K562 (cell line): ENCODE data around the gene LDB2. TPM values are rescaled to one million over a fixed set of nuclear protein-coding genes. Genes with fewer than 3 reads are reported as not detected.

ENCODE experiments used
- CTBP1 ChIP-seq: fragments of 450-650 bp; IDR thresholded peaks from 2 replicates; pipeline ENCODE4 v1.6.1; 2016; ENCODE audit warnings: borderline replicate concordance
- TFE3 ChIP-seq: fragments of 450-650 bp; formaldehyde crosslinking; IDR thresholded peaks from 2 replicates; pipeline ENCODE4 v1.4.0; 2020; ENCODE audit warnings: mild to moderate bottlenecking, mixed read lengths
- polyA plus RNA-seq, 8 experiments: library from polyadenylated mRNA; depleted of rRNA in 4 of 8; stranded (reverse) in 5 of 8; unstranded in 3 of 8; fragments of >200 nt; fragmentation: Nextera tagmentation in 2 of 8; fragmentation: Illumina TruSeq in 1 of 8; extraction: Ambion mirVana in 2 of 8; extraction: Trizol in 1 of 8; gene quantifications; 2 replicates each; pipeline versions ENCODE4 v1.2.1 to v1.2.3, GENCODE V29; 2011 to 2014; ENCODE audit warnings: inconsistent platforms in 1 of 8, missing spikeins in 1 of 8
- total RNA-seq, 7 experiments: library from RNA; depleted of rRNA in 6 of 7; stranded (reverse); fragments of >200 nt in 6 of 7; fragmentation: Illumina TruSeq in 2 of 7; extraction: Trizol in 2 of 7; gene quantifications; 2 replicates each; pipeline versions ENCODE4 v1.2.1 to v1.2.3, GENCODE V29; 2011 to 2021; ENCODE audit warnings: low replicate concordance in 1 of 7
- TF ChIP-seq, protein P1 (sequence below), 2 experiments: fragments of 450-650 bp; IDR thresholded peaks; 2 replicates each; pipeline ENCODE4 v1.6.1; 2016; ENCODE audit warnings: mild to moderate bottlenecking in 2 of 2, borderline replicate concordance in 1 of 2, low read depth in 1 of 2, moderate library complexity in 1 of 2
- TF ChIP-seq, protein P2 (sequence below): fragments of 450-650 bp; IDR thresholded peaks from 2 replicates; pipeline ENCODE4 v1.6.1; 2016; ENCODE audit warnings: mild to moderate bottlenecking, moderate library complexity
- TF ChIP-seq, protein P3 (sequence below): fragments of 250-450 bp; sonication (Bioruptor Pico); IDR thresholded peaks from 2 replicates; pipeline ENCODE4 v1.8.0; 2021; ENCODE audit warnings: moderate library complexity, mild to moderate bottlenecking, inconsistent platforms

The LDB2 gene
- total and polyA plus RNA-seq, 9 of the 15 experiments (the other 6 are each of a cell fraction or from before 2014, with no cell fraction given) = 0.10 to 0.20 TPM; not detected in 7

DNA sequence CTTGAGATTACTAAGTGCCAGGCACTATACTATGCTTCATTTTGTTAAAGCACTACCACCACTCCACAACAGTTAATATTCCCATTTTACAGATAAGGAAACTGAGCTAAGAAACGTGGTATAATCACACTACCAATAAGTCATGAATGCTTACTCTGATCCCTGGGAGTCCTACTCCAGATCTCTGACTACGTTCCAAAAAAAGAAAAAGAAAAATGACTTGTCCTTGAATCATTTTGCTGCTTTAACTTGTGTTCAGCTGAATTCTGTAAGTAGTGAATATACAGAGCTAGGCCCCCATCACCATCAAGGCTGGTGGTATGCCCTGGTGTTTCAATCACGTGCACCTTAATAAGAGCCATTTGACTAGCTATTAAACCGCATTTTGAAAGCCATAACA, 39.4 kb downstream of the LDB2 start (continued):
- TF ChIP-seq, protein P1, sequence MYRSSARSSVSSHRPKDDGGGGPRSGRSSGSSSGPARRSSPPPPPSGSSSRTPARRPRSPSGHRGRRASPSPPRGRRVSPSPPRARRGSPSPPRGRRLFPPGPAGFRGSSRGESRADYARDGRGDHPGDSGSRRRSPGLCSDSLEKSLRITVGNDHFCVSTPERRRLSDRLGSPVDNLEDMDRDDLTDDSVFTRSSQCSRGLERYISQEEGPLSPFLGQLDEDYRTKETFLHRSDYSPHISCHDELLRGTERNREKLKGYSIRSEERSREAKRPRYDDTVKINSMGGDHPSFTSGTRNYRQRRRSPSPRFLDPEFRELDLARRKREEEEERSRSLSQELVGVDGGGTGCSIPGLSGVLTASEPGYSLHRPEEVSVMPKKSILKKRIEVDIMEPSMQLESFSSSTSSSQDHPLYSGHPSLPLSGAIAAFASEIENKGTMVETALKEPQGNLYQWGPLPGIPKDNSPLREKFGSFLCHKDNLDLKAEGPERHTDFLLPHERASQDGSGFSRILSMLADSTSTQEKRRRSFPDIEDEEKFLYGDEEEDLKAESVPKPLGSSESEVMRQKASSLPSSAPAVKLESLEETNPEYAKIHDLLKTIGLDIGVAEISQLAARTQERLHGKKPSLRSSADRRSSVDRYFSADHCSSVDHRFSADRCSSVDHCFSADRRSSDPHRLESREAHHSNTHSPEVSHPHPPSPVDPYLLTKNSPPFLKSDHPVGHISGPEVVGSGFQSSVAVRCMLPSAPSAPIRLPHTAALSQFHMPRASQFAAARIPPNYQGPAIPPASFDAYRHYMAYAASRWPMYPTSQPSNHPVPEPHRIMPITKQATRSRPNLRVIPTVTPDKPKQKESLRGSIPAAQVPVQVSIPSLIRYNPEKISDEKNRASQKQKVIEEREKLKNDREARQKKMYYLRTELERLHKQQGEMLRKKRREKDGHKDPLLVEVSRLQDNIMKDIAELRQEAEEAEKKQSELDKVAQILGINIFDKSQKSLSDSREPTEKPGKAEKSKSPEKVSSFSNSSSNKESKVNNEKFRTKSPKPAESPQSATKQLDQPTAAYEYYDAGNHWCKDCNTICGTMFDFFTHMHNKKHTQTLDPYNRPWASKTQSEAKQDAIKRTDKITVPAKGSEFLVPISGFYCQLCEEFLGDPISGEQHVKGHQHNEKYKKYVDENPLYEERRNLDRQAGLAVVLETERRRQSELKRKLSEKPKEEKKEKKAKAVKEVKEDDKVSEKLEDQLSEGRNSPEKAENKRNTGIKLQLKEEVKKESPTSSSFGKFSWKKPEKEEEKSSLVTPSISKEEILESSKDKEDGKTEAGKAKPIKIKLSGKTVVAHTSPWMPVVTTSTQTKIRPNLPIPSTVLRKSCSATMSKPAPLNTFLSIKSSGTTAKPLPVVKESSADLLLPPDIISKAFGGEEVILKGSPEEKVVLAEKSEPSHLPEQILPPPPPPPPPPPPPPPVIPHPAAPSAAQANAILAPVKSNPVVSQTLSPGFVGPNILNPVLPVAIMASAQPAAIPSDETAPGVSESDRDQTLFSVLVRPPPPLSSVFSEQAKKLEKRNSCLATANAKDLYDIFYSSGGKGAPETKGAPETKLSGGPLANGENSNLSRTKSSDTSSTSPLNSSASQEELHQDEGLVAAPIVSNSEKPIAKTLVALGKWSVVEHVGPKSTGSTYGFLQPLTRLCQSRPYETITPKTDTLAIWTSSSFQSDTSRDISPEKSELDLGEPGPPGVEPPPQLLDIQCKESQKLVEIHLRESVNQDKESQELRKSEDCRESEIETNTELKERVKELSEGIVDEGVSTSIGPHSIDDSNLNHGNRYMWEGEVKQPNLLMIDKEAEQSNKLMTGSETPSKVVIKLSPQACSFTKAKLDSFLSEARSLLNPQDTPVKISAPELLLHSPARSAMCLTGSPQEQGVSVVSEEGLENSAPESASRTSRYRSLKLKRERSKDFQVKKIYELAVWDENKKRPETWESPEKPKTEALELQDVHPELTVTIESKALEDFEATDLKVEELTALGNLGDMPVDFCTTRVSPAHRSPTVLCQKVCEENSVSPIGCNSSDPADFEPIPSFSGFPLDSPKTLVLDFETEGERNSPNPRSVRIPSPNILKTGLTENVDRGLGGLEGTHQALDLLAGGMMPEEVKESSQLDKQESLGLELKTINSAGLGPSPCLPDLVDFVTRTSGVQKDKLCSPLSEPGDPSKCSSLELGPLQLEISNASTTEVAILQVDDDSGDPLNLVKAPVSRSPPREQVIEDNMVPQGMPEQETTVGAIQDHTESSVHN (IDR thresholded peaks at IDR 0.05; ENCODE audit: borderline replicate concordance in 1 of 2, low read depth in 1 of 2) = no peak
- TF ChIP-seq, protein P2, sequence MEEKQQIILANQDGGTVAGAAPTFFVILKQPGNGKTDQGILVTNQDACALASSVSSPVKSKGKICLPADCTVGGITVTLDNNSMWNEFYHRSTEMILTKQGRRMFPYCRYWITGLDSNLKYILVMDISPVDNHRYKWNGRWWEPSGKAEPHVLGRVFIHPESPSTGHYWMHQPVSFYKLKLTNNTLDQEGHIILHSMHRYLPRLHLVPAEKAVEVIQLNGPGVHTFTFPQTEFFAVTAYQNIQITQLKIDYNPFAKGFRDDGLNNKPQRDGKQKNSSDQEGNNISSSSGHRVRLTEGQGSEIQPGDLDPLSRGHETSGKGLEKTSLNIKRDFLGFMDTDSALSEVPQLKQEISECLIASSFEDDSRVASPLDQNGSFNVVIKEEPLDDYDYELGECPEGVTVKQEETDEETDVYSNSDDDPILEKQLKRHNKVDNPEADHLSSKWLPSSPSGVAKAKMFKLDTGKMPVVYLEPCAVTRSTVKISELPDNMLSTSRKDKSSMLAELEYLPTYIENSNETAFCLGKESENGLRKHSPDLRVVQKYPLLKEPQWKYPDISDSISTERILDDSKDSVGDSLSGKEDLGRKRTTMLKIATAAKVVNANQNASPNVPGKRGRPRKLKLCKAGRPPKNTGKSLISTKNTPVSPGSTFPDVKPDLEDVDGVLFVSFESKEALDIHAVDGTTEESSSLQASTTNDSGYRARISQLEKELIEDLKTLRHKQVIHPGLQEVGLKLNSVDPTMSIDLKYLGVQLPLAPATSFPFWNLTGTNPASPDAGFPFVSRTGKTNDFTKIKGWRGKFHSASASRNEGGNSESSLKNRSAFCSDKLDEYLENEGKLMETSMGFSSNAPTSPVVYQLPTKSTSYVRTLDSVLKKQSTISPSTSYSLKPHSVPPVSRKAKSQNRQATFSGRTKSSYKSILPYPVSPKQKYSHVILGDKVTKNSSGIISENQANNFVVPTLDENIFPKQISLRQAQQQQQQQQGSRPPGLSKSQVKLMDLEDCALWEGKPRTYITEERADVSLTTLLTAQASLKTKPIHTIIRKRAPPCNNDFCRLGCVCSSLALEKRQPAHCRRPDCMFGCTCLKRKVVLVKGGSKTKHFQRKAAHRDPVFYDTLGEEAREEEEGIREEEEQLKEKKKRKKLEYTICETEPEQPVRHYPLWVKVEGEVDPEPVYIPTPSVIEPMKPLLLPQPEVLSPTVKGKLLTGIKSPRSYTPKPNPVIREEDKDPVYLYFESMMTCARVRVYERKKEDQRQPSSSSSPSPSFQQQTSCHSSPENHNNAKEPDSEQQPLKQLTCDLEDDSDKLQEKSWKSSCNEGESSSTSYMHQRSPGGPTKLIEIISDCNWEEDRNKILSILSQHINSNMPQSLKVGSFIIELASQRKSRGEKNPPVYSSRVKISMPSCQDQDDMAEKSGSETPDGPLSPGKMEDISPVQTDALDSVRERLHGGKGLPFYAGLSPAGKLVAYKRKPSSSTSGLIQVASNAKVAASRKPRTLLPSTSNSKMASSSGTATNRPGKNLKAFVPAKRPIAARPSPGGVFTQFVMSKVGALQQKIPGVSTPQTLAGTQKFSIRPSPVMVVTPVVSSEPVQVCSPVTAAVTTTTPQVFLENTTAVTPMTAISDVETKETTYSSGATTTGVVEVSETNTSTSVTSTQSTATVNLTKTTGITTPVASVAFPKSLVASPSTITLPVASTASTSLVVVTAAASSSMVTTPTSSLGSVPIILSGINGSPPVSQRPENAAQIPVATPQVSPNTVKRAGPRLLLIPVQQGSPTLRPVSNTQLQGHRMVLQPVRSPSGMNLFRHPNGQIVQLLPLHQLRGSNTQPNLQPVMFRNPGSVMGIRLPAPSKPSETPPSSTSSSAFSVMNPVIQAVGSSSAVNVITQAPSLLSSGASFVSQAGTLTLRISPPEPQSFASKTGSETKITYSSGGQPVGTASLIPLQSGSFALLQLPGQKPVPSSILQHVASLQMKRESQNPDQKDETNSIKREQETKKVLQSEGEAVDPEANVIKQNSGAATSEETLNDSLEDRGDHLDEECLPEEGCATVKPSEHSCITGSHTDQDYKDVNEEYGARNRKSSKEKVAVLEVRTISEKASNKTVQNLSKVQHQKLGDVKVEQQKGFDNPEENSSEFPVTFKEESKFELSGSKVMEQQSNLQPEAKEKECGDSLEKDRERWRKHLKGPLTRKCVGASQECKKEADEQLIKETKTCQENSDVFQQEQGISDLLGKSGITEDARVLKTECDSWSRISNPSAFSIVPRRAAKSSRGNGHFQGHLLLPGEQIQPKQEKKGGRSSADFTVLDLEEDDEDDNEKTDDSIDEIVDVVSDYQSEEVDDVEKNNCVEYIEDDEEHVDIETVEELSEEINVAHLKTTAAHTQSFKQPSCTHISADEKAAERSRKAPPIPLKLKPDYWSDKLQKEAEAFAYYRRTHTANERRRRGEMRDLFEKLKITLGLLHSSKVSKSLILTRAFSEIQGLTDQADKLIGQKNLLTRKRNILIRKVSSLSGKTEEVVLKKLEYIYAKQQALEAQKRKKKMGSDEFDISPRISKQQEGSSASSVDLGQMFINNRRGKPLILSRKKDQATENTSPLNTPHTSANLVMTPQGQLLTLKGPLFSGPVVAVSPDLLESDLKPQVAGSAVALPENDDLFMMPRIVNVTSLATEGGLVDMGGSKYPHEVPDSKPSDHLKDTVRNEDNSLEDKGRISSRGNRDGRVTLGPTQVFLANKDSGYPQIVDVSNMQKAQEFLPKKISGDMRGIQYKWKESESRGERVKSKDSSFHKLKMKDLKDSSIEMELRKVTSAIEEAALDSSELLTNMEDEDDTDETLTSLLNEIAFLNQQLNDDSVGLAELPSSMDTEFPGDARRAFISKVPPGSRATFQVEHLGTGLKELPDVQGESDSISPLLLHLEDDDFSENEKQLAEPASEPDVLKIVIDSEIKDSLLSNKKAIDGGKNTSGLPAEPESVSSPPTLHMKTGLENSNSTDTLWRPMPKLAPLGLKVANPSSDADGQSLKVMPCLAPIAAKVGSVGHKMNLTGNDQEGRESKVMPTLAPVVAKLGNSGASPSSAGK = no peak
- TF ChIP-seq, protein P3, sequence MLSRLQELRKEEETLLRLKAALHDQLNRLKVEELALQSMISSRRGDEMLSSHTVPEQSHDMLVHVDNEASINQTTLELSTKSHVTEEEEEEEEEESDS (CRISPR knock-in tag) = no peak
- TF ChIP-seq TFE3 (CRISPR knock-in tag) (no peak), CTBP1 (no peak)
